Endothelial cell of umbilical vein (primary cell): ENCODE results near the gene SLC12A1. TPM values are rescaled to one million over a fixed set of nuclear protein-coding genes. Genes with fewer than 3 reads are reported as not detected.

ENCODE experiments used
- BruUV-seq: library from RNA; stranded (reverse); fragments of 400-500 nt; replicated peaks from 2 replicates; lab custom pipeline; 2021; lab: Mats Ljungman, UMichigan
- CTCF ChIA-PET: fragments of 300-600, 350-600 bp; sonication (Branson Sonifier 250); formaldehyde crosslinking; loops from one replicate; lab custom pipeline; 2021; ENCODE audit warnings: antibody characterized with exemption, inconsistent platforms; lab: Charles Lee
- POLR2A ChIA-PET: fragments of 300-600, 350-600 bp; sonication (Branson Sonifier 250); formaldehyde crosslinking; loops from one replicate; lab custom pipeline; 2021; ENCODE audit warnings: antibody characterized with exemption, inconsistent platforms; lab: Charles Lee
- DNase-seq: peaks from one replicate; pipeline ENCODE4 v3.0.0-alpha.2; 2011; ENCODE audit warnings: low read depth, low spot score
- FAIRE-seq: peaks from 2 replicates; lab custom pipeline; 2011; peaks lifted over from hg19 to GRCh38; lab: Jason Lieb, UNC
- H2AFZ ChIP-seq: 2 replicates; pipeline ENCODE4 v1.6.0; 2012; ENCODE audit warnings: low read depth, low read length, control low read depth, inconsistent platforms
- H3K27ac ChIP-seq: 2 replicates; pipeline ENCODE4 v1.5.1; 2011; ENCODE audit warnings: low read depth, mild to moderate bottlenecking, control low read depth, low read length, moderate library complexity; ENCODE audit not compliant: insufficient read depth
- H3K27me3 ChIP-seq, 2 experiments: 2 replicates each; pipeline versions ENCODE4 v1.6.0 to v1.6.1; 2011; ENCODE audit warnings: low read length in 2 of 2, mixed read lengths in 1 of 2; ENCODE audit not compliant: control insufficient read depth in 2 of 2, insufficient read depth in 2 of 2
- H3K36me3 ChIP-seq, 2 experiments: 2 replicates in 1 of 2; 3 replicates in 1 of 2; pipeline ENCODE4 v1.5.1; 2011; ENCODE audit warnings: low read length in 2 of 2, mild to moderate bottlenecking in 1 of 2, moderate library complexity in 1 of 2; ENCODE audit not compliant: control insufficient read depth in 2 of 2, insufficient read depth in 2 of 2; ENCODE audit errors: extremely low read depth in 1 of 2
- H3K4me1 ChIP-seq: 3 replicates; pipeline ENCODE4 v1.5.1; 2011; ENCODE audit warnings: mild to moderate bottlenecking, low read length; ENCODE audit not compliant: control insufficient read depth, insufficient read depth; ENCODE audit errors: extremely low read depth
- H3K4me2 ChIP-seq: 2 replicates; pipeline ENCODE4 v1.6.1; 2011; ENCODE audit warnings: low read length, control low read depth, mixed read lengths; ENCODE audit not compliant: insufficient read depth
- H3K4me3 ChIP-seq, 3 experiments: fragments of 200-600 bp in 1 of 3; sonication (generic), shearing (Covaris generic) in 1 of 3; replicated peaks in 1 of 3; 2 replicates each; pipeline ENCODE4 v1.5.1; 2011 to 2016; ENCODE audit warnings: control low read depth in 3 of 3, low read length in 3 of 3, mild to moderate bottlenecking in 2 of 3, inconsistent platforms in 1 of 3, low read depth in 1 of 3, moderate library complexity in 1 of 3; ENCODE audit not compliant: insufficient read depth in 1 of 3
- H3K79me2 ChIP-seq: 2 replicates; pipeline ENCODE4 v1.6.0; 2012; ENCODE audit warnings: low read length, inconsistent platforms; ENCODE audit not compliant: control insufficient read depth, insufficient read depth
- H3K9ac ChIP-seq: replicated peaks from 2 replicates; pipeline ENCODE3; 2011; ENCODE audit warnings: low read length, control low read depth; ENCODE audit not compliant: insufficient read depth; ENCODE audit errors: extremely low read depth
- H3K9me1 ChIP-seq: replicated peaks from 3 replicates; pipeline ENCODE4 v1.6.0; 2011; ENCODE audit warnings: mild to moderate bottlenecking, low read length; ENCODE audit not compliant: control insufficient read depth, insufficient read depth; ENCODE audit errors: extremely low read depth
- H3K9me3 ChIP-seq: replicated peaks from 2 replicates; pipeline ENCODE4 v1.5.1; 2012; ENCODE audit warnings: low read length, inconsistent platforms; ENCODE audit not compliant: control insufficient read depth, insufficient read depth
- H4K20me1 ChIP-seq: replicated peaks from 2 replicates; pipeline ENCODE3; 2011; ENCODE audit warnings: mild to moderate bottlenecking, low read length; ENCODE audit not compliant: control insufficient read depth, insufficient read depth; ENCODE audit errors: extremely low read depth
- EZH2 ChIP-seq: IDR thresholded peaks from 2 replicates; pipeline ENCODE4 v1.6.1; 2012; ENCODE audit warnings: borderline replicate concordance, low read depth, mild to moderate bottlenecking, moderate library complexity, low read length, inconsistent platforms; ENCODE audit not compliant: severe bottlenecking
- FOS ChIP-seq: IDR thresholded peaks from 2 replicates; pipeline ENCODE4 v1.6.1; 2011; ENCODE audit warnings: mild to moderate bottlenecking, low read length, moderate library complexity, borderline replicate concordance; ENCODE audit not compliant: insufficient read depth
- GATA2 ChIP-seq: IDR thresholded peaks from 2 replicates; pipeline ENCODE4 v1.7.0; 2011; ENCODE audit warnings: low read depth, mild to moderate bottlenecking, moderate library complexity, mixed read lengths, low read length; ENCODE audit not compliant: insufficient read length, insufficient read depth
- JUN ChIP-seq: IDR thresholded peaks from 2 replicates; pipeline ENCODE4 v1.6.1; 2011; ENCODE audit warnings: borderline replicate concordance, low read depth; ENCODE audit not compliant: insufficient read length, insufficient read depth
- MYC ChIP-seq: IDR thresholded peaks from one replicate; pipeline ENCODE4 v1.6.1; 2011; ENCODE audit warnings: mild to moderate bottlenecking, low read depth, low read length
- POLR2A ChIP-seq: IDR thresholded peaks from 2 replicates; pipeline ENCODE4 v1.6.1; 2012; ENCODE audit warnings: low read depth, mild to moderate bottlenecking, control low read depth, low read length
- POLR2AphosphoS5 ChIP-seq: IDR thresholded peaks from 2 replicates; pipeline ENCODE4 v1.6.1; 2012; ENCODE audit warnings: low read depth, mild to moderate bottlenecking, control low read depth, low read length, moderate library complexity; ENCODE audit not compliant: insufficient read depth
- dilution Hi-C: fragments of 300-500 bp; cut with MboI; formaldehyde crosslinking; loops from one replicate; pipeline ENCODE4 v1.15.0; 2019; ENCODE audit warnings: low sequenced_read_pairs; ENCODE audit not compliant: extremely low pct_ligation_motif_present
- intact Hi-C: fragments of 100-400 bp; cut with micrococcal nuclease; formaldehyde crosslinking; loops from one replicate; pipeline ENCODE4 v1.10.0; 2022
- polyA plus RNA-seq, 4 experiments: library from polyadenylated mRNA; depleted of rRNA in 3 of 4; stranded (reverse) in 3 of 4; unstranded in 1 of 4; fragments of >200 nt; gene quantifications; 2 replicates each; pipeline versions ENCODE4 v1.2.1 to v1.2.3, GENCODE V29; 2011 to 2012; ENCODE audit warnings: missing spikeins in 1 of 4
- total RNA-seq: library from RNA; stranded (reverse); gene quantifications from 2 replicates; pipeline ENCODE4 v1.2.3, GENCODE V29; 2021
- TF ChIP-seq, protein P1 (sequence below), 2 donors: IDR thresholded peaks; 1 replicate in 1 of 2; 2 replicates in 1 of 2; pipeline ENCODE4 v1.5.1; 2011; ENCODE audit warnings: low read length in 2 of 2, mild to moderate bottlenecking in 2 of 2, moderate library complexity in 2 of 2, control low read depth in 1 of 2, inconsistent platforms in 1 of 2, low read depth in 1 of 2; ENCODE audit not compliant: insufficient read depth in 1 of 2; ENCODE audit errors: extremely low read depth in 1 of 2
- TF ChIP-seq, protein P2 (sequence below): IDR thresholded peaks from 2 replicates; pipeline ENCODE4 v1.6.1; 2011; ENCODE audit not compliant: insufficient read depth, insufficient read length

SLC12A1 gene
- total and polyA plus RNA-seq, 2 donors (not counting 3 experiments of a cell fraction or from before 2014, with no cell fraction given), result not detected

DNA sequence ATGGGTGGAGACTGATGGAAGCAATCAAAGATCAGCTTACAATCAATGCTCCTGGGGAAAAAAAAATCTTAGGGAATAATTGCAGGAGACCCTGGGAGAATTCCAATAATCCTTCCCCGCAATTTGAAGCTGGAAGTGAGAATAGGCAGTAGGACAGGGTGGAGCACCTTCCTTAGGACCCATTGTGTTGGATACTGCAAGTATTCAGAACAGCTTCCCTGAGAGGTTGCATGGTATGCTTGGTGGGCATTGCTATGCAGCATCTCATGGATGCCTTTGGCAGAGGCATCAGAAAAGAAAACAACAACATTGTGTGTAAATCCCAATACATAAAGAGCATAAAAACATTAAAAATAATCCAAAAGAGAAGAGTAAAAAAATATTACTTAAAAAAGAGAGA, 100.5 kb downstream of the SLC12A1 start:
- POLR2A ChIA-PET, result no interaction called here
- Histone ChIP-seq H3K9me1 (no peaks in the 10 kb centered on the region), H3K4me1 (no peaks in the 10 kb centered on the region), H3K4me2 (no peak overlapping the region), H3K9me3 (no peaks in the 10 kb centered on the region), H3K27me3 (peaks cover 0 to 1% of the 10 kb centered on the region in 2 experiments), H3K4me3 (no peak overlapping the region), H2AFZ (no peak overlapping the region), H4K20me1 (no peaks in the 10 kb centered on the region), H3K79me2 (no peaks in the 10 kb centered on the region), H3K27ac (no peak overlapping the region), H3K36me3 (no peaks in the 10 kb centered on the region), H3K9ac (no peak overlapping the region)
- intact Hi-C loops (no loop called here), dilution Hi-C loops (no loop called here)
- CTCF ChIA-PET, result no interaction called here
- TF ChIP-seq GATA2 (no peak), MYC (no peak), FOS (no peak), EZH2 (no peak), POLR2AphosphoS5 (no peak), JUN (no peak), POLR2A (no peak)
- TF ChIP-seq, protein P1, sequence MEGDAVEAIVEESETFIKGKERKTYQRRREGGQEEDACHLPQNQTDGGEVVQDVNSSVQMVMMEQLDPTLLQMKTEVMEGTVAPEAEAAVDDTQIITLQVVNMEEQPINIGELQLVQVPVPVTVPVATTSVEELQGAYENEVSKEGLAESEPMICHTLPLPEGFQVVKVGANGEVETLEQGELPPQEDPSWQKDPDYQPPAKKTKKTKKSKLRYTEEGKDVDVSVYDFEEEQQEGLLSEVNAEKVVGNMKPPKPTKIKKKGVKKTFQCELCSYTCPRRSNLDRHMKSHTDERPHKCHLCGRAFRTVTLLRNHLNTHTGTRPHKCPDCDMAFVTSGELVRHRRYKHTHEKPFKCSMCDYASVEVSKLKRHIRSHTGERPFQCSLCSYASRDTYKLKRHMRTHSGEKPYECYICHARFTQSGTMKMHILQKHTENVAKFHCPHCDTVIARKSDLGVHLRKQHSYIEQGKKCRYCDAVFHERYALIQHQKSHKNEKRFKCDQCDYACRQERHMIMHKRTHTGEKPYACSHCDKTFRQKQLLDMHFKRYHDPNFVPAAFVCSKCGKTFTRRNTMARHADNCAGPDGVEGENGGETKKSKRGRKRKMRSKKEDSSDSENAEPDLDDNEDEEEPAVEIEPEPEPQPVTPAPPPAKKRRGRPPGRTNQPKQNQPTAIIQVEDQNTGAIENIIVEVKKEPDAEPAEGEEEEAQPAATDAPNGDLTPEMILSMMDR (IDR thresholded peaks at IDR 0.05; ENCODE audit: extremely low read depth in 1 of 2, insufficient read depth in 1 of 2, low read depth in 1 of 2, low read length in 2 of 2), result no peak
- TF ChIP-seq, protein P2, sequence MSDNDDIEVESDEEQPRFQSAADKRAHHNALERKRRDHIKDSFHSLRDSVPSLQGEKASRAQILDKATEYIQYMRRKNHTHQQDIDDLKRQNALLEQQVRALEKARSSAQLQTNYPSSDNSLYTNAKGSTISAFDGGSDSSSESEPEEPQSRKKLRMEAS, result no peak
- no TSS peak for BruUV-seq
- DNase-seq (no peak), FAIRE-seq (no peak)
